Panc1 (cell line): ENCODE results near the gene GSC. TPM values are rescaled to one million over a fixed set of nuclear protein-coding genes. Genes with fewer than 3 reads are reported as not detected.

Experiments
- ATAC-seq: fragments of 200-7000 bp; cut with Tn5 transposase; 2 replicates; pipeline ENCODE4 v1.9.1; 2020; ENCODE audit warnings: mild to moderate bottlenecking, moderate library complexity
- BruUV-seq: library from RNA; stranded (reverse); fragments of 400-500 nt; replicated peaks from 2 replicates; lab custom pipeline; 2021; lab: Mats Ljungman, UMichigan
- CTCF ChIA-PET: fragments of 300-600 bp; sonication (Branson Sonifier 250); formaldehyde crosslinking; loops from one replicate; lab custom pipeline; 2022; ENCODE audit warnings: antibody characterized with exemption; lab: Charles Lee
- POLR2A ChIA-PET: fragments of 300-600 bp; sonication (Branson Sonifier 250); formaldehyde crosslinking; loops from one replicate; lab custom pipeline; 2022; ENCODE audit warnings: antibody characterized with exemption; lab: Charles Lee
- DNase-seq: peaks from one replicate; pipeline ENCODE4 v3.0.0-alpha.2; 2010; ENCODE audit warnings: low read depth, low spot score
- H3K27ac ChIP-seq: 2 replicates; pipeline ENCODE4 v1.5.1; 2011; ENCODE audit warnings: mild to moderate bottlenecking, low read length, inconsistent platforms
- H3K27me3 ChIP-seq: fragments of 200-500 bp; sonication (Bioruptor generic); 2 replicates; pipeline ENCODE4 v1.6.0; 2014; ENCODE audit warnings: low read length, inconsistent platforms; ENCODE audit not compliant: control insufficient read depth, insufficient read depth
- H3K36me3 ChIP-seq: fragments of 200-500 bp; sonication (Bioruptor generic); 2 replicates; pipeline ENCODE4 v1.5.1; 2014; ENCODE audit warnings: inconsistent platforms, mild to moderate bottlenecking, low read length, moderate library complexity; ENCODE audit not compliant: control insufficient read depth, insufficient read depth
- H3K4me1 ChIP-seq: 2 replicates; pipeline ENCODE4 v1.5.1; 2011; ENCODE audit warnings: inconsistent platforms, mild to moderate bottlenecking, low read length, moderate library complexity; ENCODE audit not compliant: control insufficient read depth, insufficient read depth
- H3K4me3 ChIP-seq, 2 experiments: 2 replicates each; pipeline ENCODE4 v1.5.1; 2011 to 2012; ENCODE audit warnings: low read depth in 2 of 2, low read length in 2 of 2, mild to moderate bottlenecking in 2 of 2, inconsistent platforms in 1 of 2, moderate library complexity in 1 of 2
- H3K9me3 ChIP-seq: fragments of 200-500 bp; sonication (Bioruptor generic); 2 replicates; pipeline ENCODE4 v1.5.1; 2014; ENCODE audit warnings: low read depth, mild to moderate bottlenecking, inconsistent platforms, low read length, moderate library complexity; ENCODE audit not compliant: control insufficient read depth, insufficient read depth
- POLR2AphosphoS5 ChIP-seq: IDR thresholded peaks from 2 replicates; pipeline ENCODE4 v1.6.1; 2012; ENCODE audit warnings: mild to moderate bottlenecking, low read depth, low read length, moderate library complexity
- SIN3A ChIP-seq: IDR thresholded peaks from 2 replicates; pipeline ENCODE4 v1.6.1; 2012; ENCODE audit warnings: low read depth, mild to moderate bottlenecking, low read length, moderate library complexity, borderline replicate concordance; ENCODE audit not compliant: insufficient read depth
- TCF7L2 ChIP-seq: IDR thresholded peaks from 2 replicates; pipeline ENCODE4 v1.6.1; 2011; ENCODE audit warnings: mild to moderate bottlenecking, low read depth, low read length, inconsistent platforms
- in situ Hi-C: cut with HindIII; loops from 2 replicates; pipeline ENCODE4 v1.10.0; 2016; ENCODE audit warnings: low sequenced_read_pairs, low pct_unique_long_range_greater_than_20kb
- intact Hi-C: fragments of 100-400 bp; cut with micrococcal nuclease; formaldehyde crosslinking; loops from one replicate; pipeline ENCODE4 v1.10.0; 2022; ENCODE audit not compliant: unreplicated experiment
- total RNA-seq: library from RNA; stranded (reverse); gene quantifications from one replicate; pipeline ENCODE4 v1.2.1, GENCODE V29; 2021; ENCODE audit not compliant: unreplicated experiment
- TF ChIP-seq, protein P1 (sequence below): fragments of 450-650 bp; IDR thresholded peaks from 2 replicates; pipeline ENCODE4 v1.5.1; 2017; ENCODE audit warnings: mild to moderate bottlenecking
- TF ChIP-seq, protein P2 (sequence below), 2 experiments: IDR thresholded peaks; 2 replicates each; pipeline ENCODE4 v1.6.1; 2011 to 2012; ENCODE audit warnings: low read depth in 2 of 2, control low read depth in 1 of 2, low read length in 1 of 2, mild to moderate bottlenecking in 1 of 2, moderate library complexity in 1 of 2; ENCODE audit not compliant: insufficient read depth in 1 of 2

Gene GSC
- total RNA-seq, 1 experiment from 2014 or later: not detected

GRCh38 chr14:94764573-94764972 lies 5.3 kb downstream of the GSC start:
- H3K9me3 ChIP-seq: no peaks in the 10 kb centered on the region
- no TSS peak for BruUV-seq
- DNase-seq (no peak), ATAC-seq (no peak)
- no peak overlapping the region for H3K4me3 ChIP-seq
- H3K27ac ChIP-seq: no peak overlapping the region
- in situ Hi-C loops (no loop called here), intact Hi-C loops (no loop called here)
- TF ChIP-seq SIN3A: no peak
- TF ChIP-seq, protein P1, sequence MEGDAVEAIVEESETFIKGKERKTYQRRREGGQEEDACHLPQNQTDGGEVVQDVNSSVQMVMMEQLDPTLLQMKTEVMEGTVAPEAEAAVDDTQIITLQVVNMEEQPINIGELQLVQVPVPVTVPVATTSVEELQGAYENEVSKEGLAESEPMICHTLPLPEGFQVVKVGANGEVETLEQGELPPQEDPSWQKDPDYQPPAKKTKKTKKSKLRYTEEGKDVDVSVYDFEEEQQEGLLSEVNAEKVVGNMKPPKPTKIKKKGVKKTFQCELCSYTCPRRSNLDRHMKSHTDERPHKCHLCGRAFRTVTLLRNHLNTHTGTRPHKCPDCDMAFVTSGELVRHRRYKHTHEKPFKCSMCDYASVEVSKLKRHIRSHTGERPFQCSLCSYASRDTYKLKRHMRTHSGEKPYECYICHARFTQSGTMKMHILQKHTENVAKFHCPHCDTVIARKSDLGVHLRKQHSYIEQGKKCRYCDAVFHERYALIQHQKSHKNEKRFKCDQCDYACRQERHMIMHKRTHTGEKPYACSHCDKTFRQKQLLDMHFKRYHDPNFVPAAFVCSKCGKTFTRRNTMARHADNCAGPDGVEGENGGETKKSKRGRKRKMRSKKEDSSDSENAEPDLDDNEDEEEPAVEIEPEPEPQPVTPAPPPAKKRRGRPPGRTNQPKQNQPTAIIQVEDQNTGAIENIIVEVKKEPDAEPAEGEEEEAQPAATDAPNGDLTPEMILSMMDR: no peak
- TF ChIP-seq POLR2AphosphoS5: no peak
- TF ChIP-seq TCF7L2: no peak
- TF ChIP-seq, protein P2, sequence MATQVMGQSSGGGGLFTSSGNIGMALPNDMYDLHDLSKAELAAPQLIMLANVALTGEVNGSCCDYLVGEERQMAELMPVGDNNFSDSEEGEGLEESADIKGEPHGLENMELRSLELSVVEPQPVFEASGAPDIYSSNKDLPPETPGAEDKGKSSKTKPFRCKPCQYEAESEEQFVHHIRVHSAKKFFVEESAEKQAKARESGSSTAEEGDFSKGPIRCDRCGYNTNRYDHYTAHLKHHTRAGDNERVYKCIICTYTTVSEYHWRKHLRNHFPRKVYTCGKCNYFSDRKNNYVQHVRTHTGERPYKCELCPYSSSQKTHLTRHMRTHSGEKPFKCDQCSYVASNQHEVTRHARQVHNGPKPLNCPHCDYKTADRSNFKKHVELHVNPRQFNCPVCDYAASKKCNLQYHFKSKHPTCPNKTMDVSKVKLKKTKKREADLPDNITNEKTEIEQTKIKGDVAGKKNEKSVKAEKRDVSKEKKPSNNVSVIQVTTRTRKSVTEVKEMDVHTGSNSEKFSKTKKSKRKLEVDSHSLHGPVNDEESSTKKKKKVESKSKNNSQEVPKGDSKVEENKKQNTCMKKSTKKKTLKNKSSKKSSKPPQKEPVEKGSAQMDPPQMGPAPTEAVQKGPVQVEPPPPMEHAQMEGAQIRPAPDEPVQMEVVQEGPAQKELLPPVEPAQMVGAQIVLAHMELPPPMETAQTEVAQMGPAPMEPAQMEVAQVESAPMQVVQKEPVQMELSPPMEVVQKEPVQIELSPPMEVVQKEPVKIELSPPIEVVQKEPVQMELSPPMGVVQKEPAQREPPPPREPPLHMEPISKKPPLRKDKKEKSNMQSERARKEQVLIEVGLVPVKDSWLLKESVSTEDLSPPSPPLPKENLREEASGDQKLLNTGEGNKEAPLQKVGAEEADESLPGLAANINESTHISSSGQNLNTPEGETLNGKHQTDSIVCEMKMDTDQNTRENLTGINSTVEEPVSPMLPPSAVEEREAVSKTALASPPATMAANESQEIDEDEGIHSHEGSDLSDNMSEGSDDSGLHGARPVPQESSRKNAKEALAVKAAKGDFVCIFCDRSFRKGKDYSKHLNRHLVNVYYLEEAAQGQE (IDR thresholded peaks at IDR 0.05; ENCODE audit: insufficient read depth in 1 of 2, low read depth in 2 of 2, low read length in 1 of 2): no peak
- no peaks in the 10 kb centered on the region for H3K36me3 ChIP-seq
- POLR2A ChIA-PET: no interaction called here
- no peaks in the 10 kb centered on the region; the same call in 1 of the 2 replicates for H3K27me3 ChIP-seq
- no peaks in the 10 kb centered on the region for H3K4me1 ChIP-seq
- CTCF ChIA-PET: interaction anchor here (0.7 kb wide), 1 partner anchor 598 kb away, joined by 6 read pairs; no protein-coding TSS in a partner anchor

DNA sequence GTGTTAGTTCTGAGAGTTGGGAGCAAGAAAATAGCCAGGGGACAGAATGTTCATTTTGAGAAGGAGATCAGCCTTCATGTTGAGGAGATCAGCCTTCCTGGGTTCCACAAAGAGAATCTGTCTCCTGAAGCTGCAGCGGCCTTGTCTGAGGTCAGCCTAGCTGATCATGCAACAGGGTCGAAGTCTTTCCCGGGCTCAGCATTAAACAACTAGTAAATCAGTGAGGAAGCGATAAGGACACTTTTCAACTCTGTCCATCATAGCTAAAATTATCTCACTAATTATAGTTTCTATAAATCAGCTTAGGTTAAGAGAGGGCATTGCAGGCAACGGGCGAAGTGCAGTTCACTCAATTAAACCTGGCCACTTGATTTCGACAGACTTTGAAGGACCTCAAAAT lies 7.5 kb downstream of the GSC start:
- intact Hi-C loops: no loop called here
- no TSS peak for BruUV-seq
- POLR2A ChIA-PET: no interaction called here
- Histone ChIP-seq H3K27me3 (no peaks in the 10 kb centered on the region; the same call in 1 of the 2 replicates), H3K36me3 (no peaks in the 10 kb centered on the region), H3K9me3 (no peaks in the 10 kb centered on the region), H3K4me1 (no peaks in the 10 kb centered on the region), H3K4me3 (no peak overlapping the region), H3K27ac (no peak overlapping the region)
- in situ Hi-C loops: no loop called here
- no peak for ATAC-seq
- DNase-seq: no peak
- TF ChIP-seq POLR2AphosphoS5: no peak
- no peak for TF ChIP-seq TCF7L2
- TF ChIP-seq, protein P2 (IDR thresholded peaks at IDR 0.05; ENCODE audit: insufficient read depth in 1 of 2, low read depth in 2 of 2, low read length in 1 of 2): no peak
- TF ChIP-seq, protein P1: no peak
- TF ChIP-seq SIN3A: no peak
- CTCF ChIA-PET: interaction anchor here (0.6 kb wide), 1 partner anchor 17 kb away, joined by 3 read pairs; no protein-coding TSS in a partner anchor
